ENCODE measurements around the gene MRPL40. TPM values are rescaled to one million over a fixed set of nuclear protein-coding genes. Genes with fewer than 3 reads are reported as not detected.

The MRPL40 gene
- total and polyA plus RNA-seq, 2 donors (not counting 1 experiment from before 2014, with no cell fraction given), result 12.5 to 21.9 TPM

DNA sequence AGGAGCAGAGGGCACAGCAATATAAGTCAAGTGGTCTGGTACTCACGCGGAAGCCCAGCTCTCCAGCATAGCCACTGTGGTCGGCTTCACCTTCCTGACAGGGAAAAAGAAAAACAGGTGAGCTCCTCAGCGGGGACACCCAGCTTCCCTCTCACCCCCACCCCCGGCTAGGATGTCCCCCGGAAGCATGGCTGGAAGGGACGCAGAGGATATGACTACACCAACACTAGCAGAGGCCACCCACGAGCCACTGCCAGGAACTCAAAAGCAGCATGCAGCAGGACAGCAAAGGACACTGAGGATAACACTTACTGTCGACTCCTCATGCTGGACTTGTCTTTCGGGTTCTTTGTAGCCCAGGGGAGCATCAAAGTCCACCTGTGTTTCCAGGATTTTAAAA, 24.2 kb downstream of the MRPL40 start:
- Histone ChIP-seq H3K9me3 (ENCODE audit: control extremely low read depth in 1 of 3, control insufficient read depth in 2 of 3, insufficient read depth in 1 of 3, low read length in 2 of 3) (no peaks in the 10 kb centered on the region), H3K79me2 (ENCODE audit: control insufficient read depth, insufficient read depth, low read length) (no peaks in the 10 kb centered on the region), H2AFZ (ENCODE audit: insufficient read depth, low read depth, low read length, poor library complexity, severe bottlenecking) (no peak overlapping the region), H3K4me2 (replicated peaks; ENCODE audit: low read depth, low read length, poor library complexity, severe bottlenecking) (no peak overlapping the region), H3K4me3 (ENCODE audit: control extremely low read depth in 1 of 5, extremely low read depth in 1 of 5, insufficient read depth in 1 of 5, low read depth in 2 of 5, low read length in 4 of 5) (no peak overlapping the region), H3K27me3 (replicated peaks in 1 of 4; ENCODE audit: control extremely low read depth in 1 of 4, control insufficient read depth in 3 of 4, insufficient read depth in 4 of 4, low read length in 3 of 4) (no peaks in the 10 kb centered on the region), H3K4me1 (ENCODE audit: control insufficient read depth in 2 of 2, insufficient read depth in 2 of 2, low read length in 2 of 2) (no peaks in the 10 kb centered on the region), H4K20me1 (ENCODE audit: control insufficient read depth, insufficient read depth, low read length, poor library complexity, severe bottlenecking) (no peaks in the 10 kb centered on the region), H3K27ac (ENCODE audit: low read length in 2 of 2) (no peak overlapping the region), H3K36me3 (replicated peaks in 1 of 2; ENCODE audit: control extremely low read depth in 1 of 2, control insufficient read depth in 1 of 2, extremely low read depth in 1 of 2, insufficient read depth in 2 of 2, low read length in 1 of 2) (peaks cover 0 to 70% of the 10 kb centered on the region in 2 experiments), H3K9ac (ENCODE audit: low read length) (no peak overlapping the region)
- ChIA-PET CTCF (no interaction called here), POLR2A (no interaction called here)
- no peak overlapping the region for H3K4me3 Mint-ChIP-seq
- 98% methylated on average over 9 of the region's 10 CpGs for WGBS (ENCODE audit: insufficient coverage)
- H3K9me3 Mint-ChIP-seq (ENCODE audit: insufficient read depth), result no peaks in the 10 kb centered on the region
- no peak for ATAC-seq (ENCODE audit: low read depth)
- no peak for TF ChIP-seq CTCF (IDR thresholded peaks at IDR 0.05)
- TF ChIP-seq EZH2 (IDR thresholded peaks at IDR 0.05; ENCODE audit: borderline replicate concordance, insufficient read depth, low read depth, low read length, poor library complexity, severe bottlenecking), result no peak
- intact Hi-C loops (cut with micrococcal nuclease), result no loop called here
- no peak overlapping the region for H3K27ac Mint-ChIP-seq
- H3K27me3 Mint-ChIP-seq, result no peaks in the 10 kb centered on the region
- no peaks in the 10 kb centered on the region for H3K4me1 Mint-ChIP-seq
- no peak for DNase-seq

DNA sequence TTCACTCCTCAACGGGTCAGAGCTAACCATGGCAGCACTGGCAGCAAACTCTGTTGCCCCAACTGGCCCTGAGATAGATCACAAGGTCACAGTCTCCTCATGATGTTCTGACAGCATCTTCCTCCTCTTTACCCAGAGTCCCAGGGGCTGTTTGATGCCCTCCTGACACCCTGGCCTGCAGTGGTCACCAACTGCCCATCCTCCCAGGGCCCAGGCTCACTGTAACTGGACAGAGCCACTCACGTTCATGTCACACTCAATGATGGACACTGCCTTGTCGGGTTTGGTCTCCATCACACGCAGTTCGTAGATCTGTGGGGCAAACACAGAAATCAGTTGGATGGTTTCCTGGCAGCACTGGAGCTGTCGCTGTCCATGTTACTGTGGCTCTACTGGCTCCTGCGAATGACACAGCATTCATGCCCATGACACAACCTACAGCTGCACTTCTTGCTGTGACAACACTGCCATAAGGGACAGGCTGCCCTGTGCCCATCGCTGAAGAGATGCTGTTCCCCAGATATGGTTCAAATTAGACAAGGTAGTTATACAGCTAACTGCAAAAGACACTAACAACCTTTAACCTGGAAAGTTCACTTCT, 25.6 kb downstream of the MRPL40 start:
- Histone ChIP-seq H2AFZ (ENCODE audit: insufficient read depth, low read depth, low read length, poor library complexity, severe bottlenecking) (no peak overlapping the region), H3K27me3 (replicated peaks in 1 of 4; ENCODE audit: control extremely low read depth in 1 of 4, control insufficient read depth in 3 of 4, insufficient read depth in 4 of 4, low read length in 3 of 4) (no peaks in the 10 kb centered on the region), H3K27ac (ENCODE audit: low read length in 2 of 2) (no peak overlapping the region), H4K20me1 (ENCODE audit: control insufficient read depth, insufficient read depth, low read length, poor library complexity, severe bottlenecking) (no peaks in the 10 kb centered on the region), H3K36me3 (replicated peaks in 1 of 2; ENCODE audit: control extremely low read depth in 1 of 2, control insufficient read depth in 1 of 2, extremely low read depth in 1 of 2, insufficient read depth in 2 of 2, low read length in 1 of 2) (peaks cover 0 to 57% of the 10 kb centered on the region in 2 experiments), H3K79me2 (ENCODE audit: control insufficient read depth, insufficient read depth, low read length) (no peaks in the 10 kb centered on the region), H3K9me3 (ENCODE audit: control extremely low read depth in 1 of 3, control insufficient read depth in 2 of 3, insufficient read depth in 1 of 3, low read length in 2 of 3) (no peaks in the 10 kb centered on the region), H3K4me3 (ENCODE audit: control extremely low read depth in 1 of 5, extremely low read depth in 1 of 5, insufficient read depth in 1 of 5, low read depth in 2 of 5, low read length in 4 of 5) (no peak overlapping the region), H3K4me2 (replicated peaks; ENCODE audit: low read depth, low read length, poor library complexity, severe bottlenecking) (no peak overlapping the region), H3K9ac (ENCODE audit: low read length) (no peak overlapping the region), H3K4me1 (ENCODE audit: control insufficient read depth in 2 of 2, insufficient read depth in 2 of 2, low read length in 2 of 2) (no peaks in the 10 kb centered on the region)
- DNase-seq, result no peak
- Mint-ChIP-seq H3K27me3 (no peaks in the 10 kb centered on the region), H3K4me3 (no peak overlapping the region), H3K9me3 (ENCODE audit: insufficient read depth) (no peaks in the 10 kb centered on the region), H3K4me1 (no peaks in the 10 kb centered on the region), H3K27ac (no peak overlapping the region)
- WGBS (ENCODE audit: insufficient coverage), result 98% methylated on average over 8 of the region's 8 CpGs
- TF ChIP-seq CTCF (IDR thresholded peaks at IDR 0.05) (no peak), EZH2 (IDR thresholded peaks at IDR 0.05; ENCODE audit: borderline replicate concordance, insufficient read depth, low read depth, low read length, poor library complexity, severe bottlenecking) (no peak)
- POLR2A ChIA-PET, result no interaction called here
- intact Hi-C loops (cut with micrococcal nuclease), result no loop called here
- ATAC-seq (ENCODE audit: low read depth), result no peak
- CTCF ChIA-PET, result interaction anchor here (1.2 kb wide), 1 partner anchor 13 kb away, joined by 3 read pairs; no protein-coding TSS in a partner anchor
